Thymus (tissue), 11 donors: ENCODE data around the gene SHBG. TPM values are rescaled to one million over a fixed set of nuclear protein-coding genes. Genes with fewer than 3 reads are reported as not detected.
A peak's percentile ranks its signal among the peaks of the same experiment; 100 is the strongest.
"Not testable (repeated sequence)": the region's sequence is repeated elsewhere in the genome, so short reads cannot be mapped to it uniquely, and the experiment has no call there.

ENCODE experiments used
- DNase-seq, 9 donors: peaks; one replicate each; pipeline ENCODE4 v3.0.0-alpha.2; 2013; ENCODE audit warnings: low spot score in 9 of 9, low read depth in 6 of 9, missing footprints in 1 of 9
- H3K27ac ChIP-seq, 2 donors: one replicate each; pipeline ENCODE4 v1.5.1; 2013; ENCODE audit warnings: control low read depth in 1 of 2, low read depth in 1 of 2, low read length in 1 of 2, mild to moderate bottlenecking in 1 of 2, moderate library complexity in 1 of 2
- H3K27me3 ChIP-seq, 2 donors: one replicate each; pipeline ENCODE4 v1.5.1; 2013; ENCODE audit warnings: low read length in 1 of 2; ENCODE audit not compliant: control insufficient read depth in 2 of 2, insufficient read depth in 1 of 2
- H3K36me3 ChIP-seq, 2 donors: one replicate each; pipeline ENCODE4 v1.5.1; 2013; ENCODE audit warnings: low read length in 1 of 2, mild to moderate bottlenecking in 1 of 2, moderate library complexity in 1 of 2; ENCODE audit not compliant: control insufficient read depth in 2 of 2, insufficient read depth in 2 of 2
- H3K4me1 ChIP-seq, 2 donors: one replicate each; pipeline ENCODE4 v1.5.1; 2013; ENCODE audit warnings: low read length in 2 of 2; ENCODE audit not compliant: control insufficient read depth in 2 of 2, insufficient read depth in 2 of 2
- H3K4me3 ChIP-seq, 2 donors: one replicate each; pipeline ENCODE4 v1.5.1; 2013; ENCODE audit warnings: low read length in 2 of 2, control low read depth in 1 of 2, mild to moderate bottlenecking in 1 of 2
- H3K9me3 ChIP-seq, 2 donors: one replicate each; pipeline ENCODE4 v1.5.1; 2013; ENCODE audit warnings: low read length in 1 of 2, mild to moderate bottlenecking in 1 of 2; ENCODE audit not compliant: control insufficient read depth in 2 of 2, insufficient read depth in 1 of 2
- WGBS: extraction: QIAGEN DNeasy Blood & Tissue Kit; methylation state at CpG from one replicate; pipeline ENCODE4 v1.1.7; 2013; 5-methylcytosine and 5-hydroxymethylcytosine counted together
- polyA plus RNA-seq: library from polyadenylated mRNA; stranded (reverse); fragments of 200-250 nt; gene quantifications from one replicate; pipeline ENCODE4 v1.2.3, GENCODE V29; 2013
- total RNA-seq: library from RNA; stranded (reverse); fragments of 120-200 nt; gene quantifications from one replicate; pipeline ENCODE4 v1.2.4, GENCODE V29; 2013
- donor health status: healthy.

Gene SHBG
- total and polyA plus RNA-seq, 2 donors, result 0.09 to 0.62 TPM

DNA sequence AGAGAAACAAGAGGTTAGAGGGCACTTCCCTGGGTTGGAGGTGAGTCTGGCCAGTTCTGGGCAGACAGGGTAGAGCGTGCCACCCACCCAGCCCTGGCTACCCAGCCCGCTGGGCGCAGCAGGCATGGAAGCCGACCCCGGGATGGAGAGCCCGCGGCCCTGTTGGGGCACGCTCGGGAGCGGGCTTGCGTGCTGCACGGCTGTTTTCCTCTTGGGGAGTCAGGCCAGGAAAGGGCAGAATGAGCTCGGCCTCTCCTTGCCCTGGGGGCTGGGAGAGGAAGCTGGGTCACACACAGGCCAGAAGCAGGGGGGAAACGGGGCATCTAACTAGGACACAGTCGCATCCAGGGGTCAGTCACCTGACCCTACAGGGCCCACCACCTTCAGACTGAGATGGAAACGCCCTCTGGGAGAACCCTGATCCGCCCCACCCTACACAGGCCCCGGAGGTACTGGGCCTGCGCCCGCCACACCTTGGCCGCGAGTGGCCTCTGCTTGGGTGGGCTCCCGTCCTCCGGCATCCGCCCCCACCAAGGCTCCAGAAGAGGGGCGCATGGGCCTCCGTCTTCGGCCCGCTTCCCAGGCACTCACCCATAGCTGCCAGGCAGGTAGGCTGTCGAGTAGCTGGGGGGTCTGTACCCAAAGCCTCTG, 41.3 kb upstream of the SHBG start:
- peaks cover 8 to 38% of the 10 kb centered on the region in 2 donors for H3K4me1 ChIP-seq
- peaks cover 56 to 74% of the 10 kb centered on the region in 2 donors for H3K36me3 ChIP-seq
- no peak for DNase-seq
- H3K27me3 ChIP-seq, result no peaks in the 10 kb centered on the region
- no peaks in the 10 kb centered on the region for H3K9me3 ChIP-seq
- peak overlapping the region in 1 of 2 donors; percentile 47 for H3K27ac ChIP-seq
- WGBS, result 93% methylated on average over 30 of the region's 30 CpGs
- peak overlapping the region in 1 of 2 donors; percentile 8 for H3K4me3 ChIP-seq

- WGBS, result 52% methylated on average over 56 of the region's 56 CpGs
- no peaks in the 10 kb centered on the region for H3K9me3 ChIP-seq
- DNase-seq, result peak in 3 of 9 donors; percentile 61 to 81 (median 78)
These were observed 40.6 kb upstream of the SHBG start for GRCh38 chr17:7589204-7589868.

DNA sequence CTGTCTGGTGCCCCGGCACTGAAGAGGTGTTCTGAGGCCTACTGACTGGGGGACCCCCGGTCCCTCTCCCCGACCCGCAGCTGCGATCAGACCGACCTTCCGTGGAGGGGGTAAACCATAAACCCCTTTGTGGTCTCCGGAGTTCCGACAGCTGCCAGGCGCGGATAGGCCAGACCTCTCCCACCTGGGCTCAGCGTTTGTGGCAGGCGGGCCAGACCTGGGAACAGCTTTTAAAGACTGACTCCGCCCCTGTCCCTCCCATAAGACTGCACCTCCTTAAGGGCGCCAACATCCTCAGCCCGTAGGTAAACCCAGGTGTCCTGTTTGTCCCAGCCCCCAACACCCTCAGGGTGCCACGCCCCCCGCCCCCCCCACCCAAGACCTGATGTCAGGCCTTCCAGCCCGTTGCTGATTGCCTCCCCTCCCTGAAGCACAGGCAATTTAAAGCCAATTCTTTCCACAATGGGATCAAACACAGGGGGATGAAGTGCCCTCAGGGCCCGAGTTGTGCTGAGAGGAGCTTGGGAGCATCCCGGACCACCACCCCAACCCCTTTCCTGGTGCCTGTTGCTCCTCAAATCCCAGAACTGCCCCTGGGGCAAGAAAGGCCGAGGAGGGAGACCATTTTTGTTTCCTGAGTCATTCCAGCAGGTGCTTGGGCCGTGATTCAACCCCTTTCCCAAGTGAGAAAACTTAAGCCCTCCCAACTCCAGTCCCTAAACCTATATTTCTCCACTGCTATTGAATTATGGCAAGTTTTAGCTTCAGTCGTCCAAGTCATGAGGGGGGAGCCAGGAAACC, 39.8 kb upstream of the SHBG start, which contains the start of gene SOX15:
Gene SOX15, minus strand, starts transcription at position 204 of the 801 bp plus-strand sequence. CDS start 418 bp downstream, outside the sequence.
- Histone ChIP-seq H3K9me3 (no peaks in the 10 kb centered on the region), H3K4me3 (peak within 1 kb of the TSS in 1 of 2 donors; percentile 8), H3K36me3 (peaks cover 68 to 88% of the 10 kb centered on the region in 2 donors), H3K27ac (peak within 1 kb of the TSS in 1 of 2 donors; percentile 43), H3K4me1 (peaks cover 0 to 26% of the 10 kb centered on the region in 2 donors), H3K27me3 (no peaks in the 10 kb centered on the region)
- WGBS, result 66% methylated on average over 24 of the region's 24 CpGs
- peak in 1 of 9 donors; percentile 41 for DNase-seq

More at GRCh38 chr17:7589204-7589868, 40.6 kb upstream of the SHBG start:
- no peaks in the 10 kb centered on the region for H3K27me3 ChIP-seq
- H3K36me3 ChIP-seq, result peaks cover 61 to 81% of the 10 kb centered on the region in 2 donors
- H3K4me1 ChIP-seq, result peaks cover 7 to 34% of the 10 kb centered on the region in 2 donors
- peak overlapping the region in 1 of 2 donors; percentile 43 for H3K27ac ChIP-seq
- H3K4me3 ChIP-seq, result peak overlapping the region in 1 of 2 donors; percentile 8

GRCh38 chr17:7590743-7591142, 39.2 kb upstream of the SHBG start:
- Histone ChIP-seq H3K27me3 (no peaks in the 10 kb centered on the region), H3K4me1 (peaks cover 0 to 19% of the 10 kb centered on the region in 2 donors), H3K9me3 (no peaks in the 10 kb centered on the region), H3K36me3 (peaks cover 75 to 93% of the 10 kb centered on the region in 2 donors), H3K4me3 (no peak overlapping the region), H3K27ac (no peak overlapping the region)
- DNase-seq, result no peak
- 96% methylated on average over 4 of the region's 4 CpGs for WGBS

DNA sequence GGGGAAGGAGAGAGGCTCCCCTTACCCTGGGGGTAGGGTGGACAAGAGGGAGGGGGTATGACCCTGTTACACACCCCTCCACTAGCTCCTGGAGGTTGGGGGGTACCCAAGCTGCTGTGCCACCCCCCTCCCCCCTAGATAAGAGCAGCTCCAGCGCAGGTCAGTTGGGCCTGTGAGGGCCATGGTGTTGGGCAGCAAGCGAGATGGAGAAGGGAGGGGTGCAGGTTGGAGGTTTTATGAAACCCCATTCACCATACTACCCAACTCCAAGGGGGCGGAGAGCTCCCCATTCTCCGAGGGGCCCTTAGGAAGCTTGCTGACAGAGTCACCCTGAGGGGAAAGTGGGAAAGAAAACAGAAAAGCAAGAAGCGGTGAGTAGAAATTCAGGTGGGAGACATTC, 38.3 kb upstream of the SHBG start:
- Histone ChIP-seq H3K9me3 (no peaks in the 10 kb centered on the region), H3K27me3 (no peaks in the 10 kb centered on the region), H3K4me1 (peaks cover 0 to 18% of the 10 kb centered on the region in 2 donors), H3K36me3 (peaks cover 79 to 96% of the 10 kb centered on the region in 2 donors), H3K4me3 (no peak overlapping the region), H3K27ac (no peak overlapping the region)
- 97% methylated on average over 5 of the region's 5 CpGs for WGBS
- DNase-seq, result no peak

DNA sequence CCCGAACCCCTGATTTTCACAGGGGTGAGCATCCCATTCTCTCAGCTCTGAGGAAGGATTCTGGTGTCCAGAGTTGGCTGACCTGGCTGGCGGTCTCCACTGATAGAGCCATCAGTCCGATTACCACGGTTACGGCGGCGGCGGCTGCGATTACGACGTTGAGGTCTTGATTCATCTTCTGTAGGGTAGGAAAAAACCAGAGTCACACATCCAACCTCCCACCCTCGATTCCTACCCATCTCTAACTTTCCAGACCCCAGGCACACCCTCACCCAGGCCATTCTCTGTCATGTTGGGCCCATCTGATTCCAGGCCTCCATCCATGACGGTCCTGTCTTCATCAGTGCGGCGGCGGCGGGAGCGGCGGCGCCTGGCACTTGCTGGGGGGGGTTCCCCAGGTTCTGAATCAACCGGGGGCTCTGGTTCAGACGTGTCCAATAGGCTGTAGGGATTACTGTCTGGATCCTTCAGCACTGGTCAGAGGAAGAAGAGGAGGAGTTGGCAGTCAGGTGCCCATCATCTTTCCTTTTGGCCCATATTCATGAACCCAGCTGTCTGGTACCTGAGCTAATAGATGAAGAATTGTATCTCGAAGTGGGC, 37.4 kb upstream of the SHBG start:
- no peaks in the 10 kb centered on the region for H3K9me3 ChIP-seq
- peaks cover 75 to 97% of the 10 kb centered on the region in 2 donors for H3K36me3 ChIP-seq
- H3K4me3 ChIP-seq, result no peak overlapping the region
- no peaks in the 10 kb centered on the region for H3K27me3 ChIP-seq
- no peak overlapping the region for H3K27ac ChIP-seq
- WGBS, result 98% methylated on average over 23 of the region's 23 CpGs
- H3K4me1 ChIP-seq, result peaks cover 0 to 18% of the 10 kb centered on the region in 2 donors
- DNase-seq, result no peak

DNA sequence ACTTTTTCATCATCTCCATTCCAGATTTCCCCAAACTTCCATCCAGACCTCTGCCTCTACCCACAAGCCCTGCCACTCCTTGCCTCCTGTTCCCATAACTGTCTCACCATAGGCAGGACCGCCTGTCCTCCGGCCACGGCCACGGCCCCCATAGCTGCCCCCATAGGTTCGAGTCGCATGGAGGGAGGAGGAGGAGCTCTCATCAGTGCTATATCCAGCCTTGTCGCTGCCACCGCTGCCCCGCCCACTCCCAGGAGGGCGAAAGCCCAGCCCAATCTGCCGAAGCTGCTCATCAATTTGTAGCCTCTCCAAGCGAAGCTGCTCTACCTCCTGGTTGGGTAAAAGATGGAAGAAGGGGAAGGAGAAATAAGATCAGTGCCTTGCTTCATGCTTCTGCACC, 36.6 kb upstream of the SHBG start:
- DNase-seq, result no peak
- H3K27me3 ChIP-seq, result no peaks in the 10 kb centered on the region
- peaks cover 69 to 89% of the 10 kb centered on the region in 2 donors for H3K36me3 ChIP-seq
- H3K9me3 ChIP-seq, result no peaks in the 10 kb centered on the region
- peaks cover 0 to 13% of the 10 kb centered on the region in 2 donors for H3K4me1 ChIP-seq
- no peak overlapping the region for H3K27ac ChIP-seq
- no peak overlapping the region for H3K4me3 ChIP-seq
- WGBS, result 92% methylated on average over 12 of the region's 12 CpGs

DNA sequence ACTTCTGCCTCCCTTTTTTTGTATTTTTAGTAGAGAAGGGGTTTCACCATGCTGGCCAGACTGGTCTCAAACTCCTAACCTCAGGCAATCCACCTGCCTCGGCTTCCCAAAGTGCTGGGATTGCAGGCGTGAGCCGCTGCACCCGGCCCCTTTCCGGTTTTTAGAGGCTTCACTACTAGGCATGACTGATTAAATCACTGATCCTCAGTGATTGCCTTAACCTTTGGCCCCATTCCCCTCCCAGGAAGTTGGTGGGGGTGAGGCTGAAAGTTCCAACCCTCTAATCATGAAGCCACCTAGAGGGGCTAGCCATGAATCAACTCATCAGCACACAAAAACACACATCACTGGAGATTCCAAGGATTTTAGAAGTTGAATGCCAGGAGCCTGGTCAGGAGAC, 32.4 kb upstream of the SHBG start:
- not testable (repeated sequence) for H3K9me3 ChIP-seq, DNase-seq, H3K4me1 ChIP-seq, H3K4me3 ChIP-seq, H3K27ac ChIP-seq, H3K27me3 ChIP-seq
- H3K36me3 ChIP-seq, result peaks cover 84 to 85% of the 10 kb centered on the region in 2 donors
- WGBS, result 98% methylated on average over 5 of the region's 5 CpGs
